Measurements from ENCODE around the gene KAT2B.
"Not testable (repeated sequence)": the region's sequence is repeated elsewhere in the genome, so short reads cannot be mapped to it uniquely, and the experiment has no call there.

Gene KAT2B

DNA sequence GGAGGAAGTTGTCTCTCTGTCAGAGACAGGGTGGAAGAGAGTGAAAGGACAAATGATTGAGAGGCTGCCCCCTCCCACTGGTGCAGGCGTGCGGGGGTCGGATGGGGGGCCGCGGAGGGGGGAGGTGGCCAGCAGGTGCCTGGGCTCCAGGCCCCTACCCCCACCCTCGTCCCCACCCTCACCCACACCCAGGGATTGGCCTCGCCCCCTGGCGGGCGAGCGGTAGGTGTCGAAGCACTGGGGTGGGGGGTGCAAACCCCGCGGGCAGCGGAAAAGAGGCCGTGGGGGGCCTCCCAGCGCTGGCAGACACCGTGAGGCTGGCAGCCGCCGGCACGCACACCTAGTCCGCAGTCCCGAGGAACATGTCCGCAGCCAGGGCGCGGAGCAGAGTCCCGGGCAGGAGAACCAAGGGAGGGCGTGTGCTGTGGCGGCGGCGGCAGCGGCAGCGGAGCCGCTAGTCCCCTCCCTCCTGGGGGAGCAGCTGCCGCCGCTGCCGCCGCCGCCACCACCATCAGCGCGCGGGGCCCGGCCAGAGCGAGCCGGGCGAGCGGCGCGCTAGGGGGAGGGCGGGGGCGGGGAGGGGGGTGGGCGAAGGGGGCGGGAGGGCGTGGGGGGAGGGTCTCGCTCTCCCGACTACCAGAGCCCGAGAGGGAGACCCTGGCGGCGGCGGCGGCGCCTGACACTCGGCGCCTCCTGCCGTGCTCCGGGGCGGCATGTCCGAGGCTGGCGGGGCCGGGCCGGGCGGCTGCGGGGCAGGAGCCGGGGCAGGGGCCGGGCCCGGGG lies at the start of gene KAT2B:
Gene KAT2B (plus strand): TSS at position 682 of the 783 bp plus-strand sequence. CDS start 32 bp downstream, at position 714.
- peak; percentile 70 for DNase-seq

GRCh38 chr3:19994796-19995195 lies 45.5 kb upstream of the KAT2B start:
- DNase-seq = no peak

DNA sequence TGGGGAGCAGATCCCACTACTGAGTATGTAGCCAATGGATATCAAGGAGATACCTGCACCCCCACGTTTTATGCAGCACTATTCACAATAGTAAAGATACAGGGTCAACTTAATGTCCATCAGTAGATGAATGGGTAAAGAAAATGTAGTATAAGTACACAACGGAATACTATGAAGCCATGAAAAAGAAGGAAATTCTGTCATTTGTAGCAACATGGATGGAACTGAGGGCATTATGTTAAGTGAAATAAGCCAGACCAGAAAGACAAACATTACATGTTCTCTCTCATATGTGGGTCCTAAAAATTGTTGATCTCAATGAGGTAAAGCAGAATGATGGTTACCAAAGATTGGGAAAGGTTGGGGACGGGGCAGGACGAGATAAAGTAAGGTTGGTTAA lies 42.7 kb upstream of the KAT2B start:
- no peak for DNase-seq

GRCh38 chr3:20001932-20002331 lies 38.3 kb upstream of the KAT2B start:
- no peak for DNase-seq

DNA sequence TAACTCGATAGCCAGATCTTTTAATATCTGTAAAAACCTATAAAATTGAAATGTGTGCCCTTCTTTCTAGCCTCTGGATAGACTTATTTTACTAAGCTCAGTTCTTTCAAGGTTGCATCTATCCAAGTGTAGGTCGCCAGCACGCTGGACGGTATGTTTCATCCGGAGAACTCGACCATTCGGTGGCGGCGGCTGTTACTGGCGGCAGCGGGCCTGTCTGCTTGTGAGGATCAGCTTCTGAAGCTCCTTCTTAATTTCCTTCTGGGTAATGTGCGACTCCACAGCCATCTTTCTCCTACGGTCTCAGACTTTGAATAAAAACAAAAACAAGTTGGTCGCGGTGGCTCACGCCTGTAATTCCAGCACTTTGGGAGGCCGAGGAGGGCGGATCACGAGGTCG lies 32.3 kb upstream of the KAT2B start:
- no peak for DNase-seq

- no peak for DNase-seq
These were observed 31.6 kb upstream of the KAT2B start for GRCh38 chr3:20008646-20009045.

- DNase-seq = no peak
These were observed 28.1 kb upstream of the KAT2B start, which contains the start of gene PP2D1 for GRCh38 chr3:20012164-20012563. Gene PP2D1 (minus strand): TSS chr3:20012264. CDS start chr3:20012072, 192 bp downstream.

DNA sequence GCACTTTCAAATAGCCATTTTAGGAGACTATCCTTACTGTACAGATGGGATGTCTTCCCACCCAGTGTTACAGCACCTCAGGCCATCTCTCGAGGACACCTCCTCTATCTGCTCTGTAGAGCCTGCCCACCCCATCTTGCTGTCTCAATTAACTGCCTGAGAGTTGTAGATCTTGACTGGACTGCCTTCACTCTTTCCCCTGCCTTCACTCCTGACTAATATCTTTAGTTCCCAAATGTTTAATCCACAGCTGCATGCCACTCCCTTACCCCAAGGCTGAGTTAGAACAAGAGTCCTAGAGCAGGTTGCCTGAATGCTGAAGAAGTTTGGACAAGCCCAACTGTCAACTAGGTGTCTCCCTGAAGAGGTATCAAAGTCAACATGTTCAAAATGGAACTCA lies 26.9 kb upstream of the KAT2B start:
- DNase-seq = no peak

GRCh38 chr3:20015525-20015924 lies 24.7 kb upstream of the KAT2B start:
- DNase-seq = no peak

DNA sequence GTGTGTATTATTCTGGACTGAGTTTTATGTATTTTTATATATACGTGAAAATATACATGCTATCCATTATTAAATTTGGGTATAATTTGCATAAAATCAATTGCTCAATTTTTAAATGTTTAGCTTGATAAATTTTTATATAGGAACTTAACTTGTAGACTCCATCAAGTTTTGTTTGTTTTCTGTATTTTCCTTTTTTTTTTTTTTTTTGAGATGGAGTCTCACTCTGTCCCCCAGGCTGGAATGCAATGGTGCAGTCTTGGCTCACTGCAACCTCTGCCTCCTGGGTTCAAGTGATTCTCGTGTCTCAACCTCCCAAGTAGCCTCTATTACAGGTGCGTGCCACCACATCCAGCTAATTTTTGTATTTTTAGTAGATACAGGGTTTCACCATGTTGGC lies 24.2 kb upstream of the KAT2B start:
- not testable (repeated sequence) for DNase-seq

- no peak for DNase-seq
These were observed 17.2 kb upstream of the KAT2B start for GRCh38 chr3:20022954-20023622.

GRCh38 chr3:20023623-20024405 lies 16.4 kb upstream of the KAT2B start:
- no peak for DNase-seq

- no peak for DNase-seq
These were observed 13.1 kb upstream of the KAT2B start for GRCh38 chr3:20027136-20027535.

DNA sequence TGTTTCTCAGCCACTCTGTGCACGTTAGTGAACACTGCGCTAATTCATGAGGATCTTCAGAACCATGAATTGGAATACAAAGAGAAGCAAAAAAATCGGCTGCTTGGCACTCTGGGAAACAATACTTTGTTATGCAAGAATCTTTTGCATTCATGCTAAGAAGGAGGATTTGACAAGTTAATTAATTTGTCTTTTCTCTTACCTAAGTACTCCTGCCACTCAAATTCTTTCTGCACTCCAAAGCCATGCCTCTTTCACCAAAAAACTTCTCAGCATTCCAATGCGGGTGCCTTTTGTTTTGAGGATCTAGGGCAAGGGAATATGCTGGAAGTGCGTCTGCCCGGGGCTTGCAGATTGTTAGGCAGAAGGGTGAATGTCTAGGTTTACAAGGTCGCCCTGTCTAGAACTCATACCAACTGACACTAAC lies 11.3 kb upstream of the KAT2B start:
- no peak for DNase-seq

GRCh38 chr3:20031939-20032338 lies 8.3 kb upstream of the KAT2B start:
- not testable (repeated sequence) for DNase-seq

GRCh38 chr3:20035019-20035418 lies 5.2 kb upstream of the KAT2B start:
- no peak for DNase-seq

DNA sequence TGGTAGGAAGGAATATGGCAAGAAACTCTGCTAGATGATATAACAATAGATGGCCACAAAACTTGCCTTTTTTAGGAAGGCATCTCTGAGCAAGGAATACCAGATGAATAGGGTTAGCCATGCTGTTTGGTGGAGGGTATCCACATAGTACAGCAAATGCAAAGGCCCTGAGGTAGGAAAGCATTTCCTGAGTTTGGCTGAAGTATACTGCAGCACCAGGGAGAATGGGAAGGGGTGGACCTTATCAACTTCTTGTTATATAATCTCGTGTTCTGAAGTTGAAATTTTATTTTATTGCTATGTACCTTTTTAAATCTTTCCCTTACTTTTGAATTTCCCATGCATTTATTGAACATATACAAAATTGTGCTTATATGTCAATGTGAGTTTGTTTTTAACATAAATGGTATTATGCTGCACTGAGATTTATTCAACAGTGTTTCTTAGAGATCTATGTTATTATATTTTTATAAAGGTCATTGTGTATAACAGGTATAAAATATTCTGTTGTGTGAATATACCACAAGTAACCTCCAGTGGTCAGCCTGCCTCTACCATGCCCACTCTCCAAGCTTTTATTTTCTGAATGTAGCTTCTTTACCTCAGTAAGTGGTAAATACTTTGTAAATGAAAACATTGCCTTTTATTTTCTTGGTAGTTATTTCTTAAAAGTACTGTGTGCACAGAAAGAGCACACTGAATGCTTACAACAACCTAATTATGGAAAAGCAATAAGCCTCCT lies 2.8 kb upstream of the KAT2B start:
- DNase-seq = no peak

GRCh38 chr3:20038699-20039465 lies 1.4 kb upstream of the KAT2B start:
- DNase-seq = no peak

GRCh38 chr3:20039466-20039764 lies 831 bp upstream of the KAT2B start:
- DNase-seq = no peak

DNA sequence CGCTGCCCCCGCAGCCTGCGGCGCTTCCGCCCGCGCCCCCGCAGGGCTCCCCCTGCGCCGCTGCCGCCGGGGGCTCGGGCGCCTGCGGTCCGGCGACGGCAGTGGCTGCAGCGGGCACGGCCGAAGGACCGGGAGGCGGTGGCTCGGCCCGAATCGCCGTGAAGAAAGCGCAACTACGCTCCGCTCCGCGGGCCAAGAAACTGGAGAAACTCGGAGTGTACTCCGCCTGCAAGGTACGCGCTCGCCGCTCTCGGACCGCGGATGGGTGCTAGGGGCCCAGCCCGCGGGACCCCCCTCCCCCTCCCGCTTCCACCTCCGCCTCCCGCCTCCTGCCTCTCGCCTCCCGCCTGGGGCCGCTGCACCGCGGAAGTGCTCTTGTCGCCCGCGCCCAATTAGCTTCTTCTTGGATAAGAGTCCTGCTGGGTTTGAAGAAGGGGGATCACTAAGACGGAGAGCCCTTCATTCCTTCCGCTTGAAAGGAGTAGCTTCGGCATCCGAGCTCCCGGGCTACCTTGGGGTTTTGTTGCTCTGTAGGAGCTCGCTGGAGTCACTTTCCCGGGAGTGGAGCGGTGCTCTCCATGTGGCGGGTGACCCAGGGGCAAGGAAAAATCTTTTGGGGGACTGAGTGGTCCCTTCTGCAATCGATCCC lies 426 bp downstream of the KAT2B start:
- peak; percentile 80 for DNase-seq

DNA sequence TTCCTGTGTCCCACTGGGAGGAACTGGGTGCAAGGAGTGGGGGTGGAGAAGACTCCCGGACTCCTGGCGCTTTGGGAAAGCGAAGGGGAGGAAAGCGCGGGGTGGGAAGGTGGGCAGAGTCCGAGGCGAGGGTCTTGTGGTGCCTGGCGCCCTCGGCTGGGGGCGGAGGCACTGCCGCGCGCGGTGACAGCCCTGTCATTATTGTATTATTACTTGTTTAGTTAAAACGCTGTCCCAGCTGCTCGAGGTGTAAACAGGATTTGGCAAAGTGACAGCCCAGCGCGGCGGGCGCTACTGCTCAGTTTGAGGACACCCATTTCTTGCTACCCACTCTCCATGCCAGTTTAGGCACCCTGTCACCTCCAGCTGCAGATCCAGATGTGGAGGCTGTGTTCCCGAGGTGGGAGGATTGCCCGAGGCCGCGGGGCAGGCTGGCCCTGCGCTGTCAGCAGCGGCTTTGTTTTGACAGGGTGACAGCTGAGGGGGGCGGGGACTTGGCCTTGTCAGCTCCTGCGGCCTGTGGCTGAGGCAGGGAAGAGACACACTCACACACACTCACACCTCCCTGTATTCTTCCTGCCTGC lies 1.0 kb downstream of the KAT2B start:
- peak; percentile 66 for DNase-seq
